ENCODE data around the gene SLC35G6.
"Not testable (repeated sequence)": the region's sequence is repeated elsewhere in the genome, so short reads cannot be mapped to it uniquely, and the experiment has no call there.

Gene SLC35G6

DNA sequence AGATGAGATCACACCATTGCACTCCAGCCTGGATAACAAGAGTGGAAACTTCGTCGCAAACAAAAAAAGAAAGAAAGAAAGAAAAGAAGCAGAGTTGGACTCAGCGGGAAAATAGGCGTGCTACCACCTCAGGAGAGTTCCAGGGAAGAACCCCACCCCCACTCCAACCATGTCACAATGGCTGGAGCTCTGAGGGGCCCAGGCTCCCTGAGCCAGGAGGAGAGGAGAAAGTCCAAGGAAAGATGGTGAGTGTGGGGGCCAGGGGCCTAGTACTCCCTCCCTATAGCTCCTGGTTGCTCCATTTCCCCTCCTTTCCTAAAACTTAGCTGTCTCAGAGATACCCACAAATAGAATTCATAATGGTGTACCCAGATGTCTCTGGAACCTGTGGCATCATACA is at the start of gene SLC35G6:
SLC35G6 (plus strand) TSS at position 172 of the 400 bp plus-strand sequence; CDS start at position 243, 71 bp downstream.
- DNase-seq, result not testable (repeated sequence)

DNA sequence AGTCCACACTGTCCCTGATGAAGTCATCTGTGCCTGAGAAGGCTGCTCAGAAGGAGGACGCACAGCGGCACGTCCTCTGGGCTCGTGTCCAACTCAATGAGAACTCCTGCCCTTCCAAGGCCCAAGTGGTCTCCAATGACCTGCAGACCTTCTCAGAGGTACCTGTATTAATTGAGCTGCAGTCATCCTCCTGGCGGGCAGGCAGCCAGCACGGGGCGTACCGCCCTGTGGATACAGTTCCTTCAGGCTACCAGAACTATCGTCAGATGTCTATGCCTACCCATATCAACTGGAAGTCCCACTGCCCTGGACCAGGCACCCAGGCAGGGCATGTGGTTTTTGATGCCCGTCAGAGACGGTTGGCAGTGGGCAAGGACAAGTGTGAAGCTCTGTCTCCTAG is 49.0 kb upstream of the SLC35G6 start:
- no peak for DNase-seq

DNA sequence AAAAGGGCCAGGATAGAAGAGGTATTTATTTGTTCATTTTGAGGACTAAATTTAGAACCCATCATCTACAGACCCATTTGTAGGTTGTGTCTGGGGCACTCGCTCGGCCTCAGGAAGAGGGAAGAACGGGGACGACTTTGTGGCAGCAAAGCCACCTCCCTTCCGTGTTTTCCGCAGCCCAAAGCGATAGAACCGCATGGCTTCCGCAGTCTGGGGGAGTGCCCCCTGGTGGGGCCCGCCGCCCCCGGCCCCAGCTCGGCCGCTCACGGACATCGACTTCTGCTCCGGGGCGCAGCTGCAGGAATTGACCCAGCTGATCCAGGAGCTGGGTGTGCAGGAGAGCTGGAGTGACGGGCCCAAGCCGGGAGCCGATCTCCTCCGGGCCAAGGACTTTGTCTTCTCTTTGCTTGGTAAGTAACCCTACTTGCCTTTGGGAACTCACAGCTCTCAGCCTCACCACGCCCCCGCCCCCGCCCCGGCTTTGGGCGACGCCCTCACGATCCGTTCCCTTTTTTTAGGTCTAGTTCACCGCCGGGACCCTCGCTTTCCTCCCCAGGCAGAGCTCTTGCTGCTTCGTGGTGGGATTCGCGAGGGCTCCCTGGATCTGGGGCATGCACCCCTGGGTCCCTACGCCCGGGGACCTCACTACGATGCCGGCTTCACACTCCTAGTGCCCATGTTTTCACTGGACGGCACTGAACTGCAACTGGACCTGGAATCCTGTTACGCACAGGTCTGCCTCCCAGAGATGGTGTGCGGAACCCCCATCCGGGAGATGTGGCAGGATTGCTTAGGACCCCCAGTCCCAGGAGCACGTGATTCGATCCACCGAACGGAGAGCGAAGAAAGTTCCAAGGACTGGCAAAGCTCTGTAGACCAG is 45.3 kb upstream of the SLC35G6 start:
- DNase-seq, result no peak

DNA sequence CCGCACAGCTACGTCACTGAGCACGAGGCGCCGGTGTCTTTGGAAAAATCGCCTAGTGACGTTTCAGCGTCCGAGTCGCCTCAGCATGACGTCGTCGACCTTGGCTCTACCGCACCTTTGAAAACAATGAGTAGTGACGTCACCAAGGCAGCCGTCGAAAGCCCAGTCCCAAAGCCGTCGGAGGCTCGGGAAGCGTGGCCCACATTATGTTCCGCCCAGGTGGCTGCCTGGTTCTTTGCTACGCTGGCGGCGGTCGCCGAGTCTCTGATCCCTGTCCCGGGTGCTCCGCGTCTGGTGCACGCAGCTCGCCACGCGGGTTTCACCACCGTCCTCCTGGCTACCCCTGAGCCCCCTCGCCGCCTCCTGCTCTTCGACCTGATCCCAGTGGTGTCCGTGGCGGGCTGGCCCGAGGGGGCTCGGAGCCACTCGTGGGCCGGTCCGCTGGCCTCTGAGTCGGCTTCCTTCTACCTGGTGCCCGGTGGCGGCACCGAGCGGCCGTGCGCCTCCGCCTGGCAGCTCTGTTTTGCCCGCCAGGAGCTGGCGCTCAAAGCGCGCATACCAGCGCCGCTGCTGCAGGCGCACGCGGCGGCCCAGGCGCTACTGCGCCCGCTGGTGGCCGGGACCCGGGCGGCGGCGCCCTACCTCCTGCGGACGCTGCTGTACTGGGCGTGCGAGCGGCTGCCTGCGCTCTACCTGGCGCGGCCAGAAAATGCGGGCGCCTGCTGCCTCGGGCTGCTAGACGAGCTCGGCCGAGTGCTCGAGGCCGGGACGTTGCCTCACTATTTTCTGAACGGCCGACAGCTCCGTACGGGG is 44.5 kb upstream of the SLC35G6 start:
- no peak for DNase-seq

- no peak for DNase-seq
These were observed 43.8 kb upstream of the SLC35G6 start for GRCh38 chr17:7437369-7437863.

- DNase-seq, result no peak
These were observed 43.2 kb upstream of the SLC35G6 start for GRCh38 chr17:7437950-7438614.

- no peak for DNase-seq
These were observed 42.4 kb upstream of the SLC35G6 start for GRCh38 chr17:7438656-7439460.

DNA sequence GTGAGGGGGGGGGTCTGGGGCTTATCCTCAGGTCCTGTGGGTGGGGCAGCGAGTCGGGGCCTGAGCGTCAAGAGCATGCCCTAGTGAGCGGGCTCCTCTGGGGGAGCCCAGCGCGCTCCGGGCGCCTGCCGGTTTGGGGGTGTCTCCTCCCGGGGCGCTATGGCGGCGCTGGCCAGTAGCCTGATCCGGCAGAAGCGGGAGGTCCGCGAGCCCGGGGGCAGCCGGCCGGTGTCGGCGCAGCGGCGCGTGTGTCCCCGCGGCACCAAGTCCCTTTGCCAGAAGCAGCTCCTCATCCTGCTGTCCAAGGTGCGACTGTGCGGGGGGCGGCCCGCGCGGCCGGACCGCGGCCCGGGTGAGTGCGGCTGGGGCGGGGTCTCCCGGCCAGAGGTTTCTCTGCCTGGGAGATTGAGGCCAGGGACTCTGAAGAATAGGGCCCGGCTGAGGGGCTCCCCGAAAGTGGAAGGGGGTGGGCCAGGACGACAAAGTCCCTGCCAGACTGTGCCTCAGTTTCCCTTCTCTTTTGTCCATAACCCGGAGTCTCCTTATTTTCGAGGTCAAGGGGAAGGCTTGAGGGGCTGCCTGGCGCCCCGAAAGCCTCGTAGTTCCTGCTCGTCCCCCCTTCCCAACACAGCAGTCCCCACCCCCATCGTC is 41.7 kb upstream of the SLC35G6 start, which contains the start of gene FGF11:
FGF11 (plus strand) TSS at position 51 of the 651 bp plus-strand sequence; CDS start at position 160, 109 bp downstream.
- no peak for DNase-seq

- DNase-seq, result no peak
These were observed 41.0 kb upstream of the SLC35G6 start for GRCh38 chr17:7440113-7440833.

DNA sequence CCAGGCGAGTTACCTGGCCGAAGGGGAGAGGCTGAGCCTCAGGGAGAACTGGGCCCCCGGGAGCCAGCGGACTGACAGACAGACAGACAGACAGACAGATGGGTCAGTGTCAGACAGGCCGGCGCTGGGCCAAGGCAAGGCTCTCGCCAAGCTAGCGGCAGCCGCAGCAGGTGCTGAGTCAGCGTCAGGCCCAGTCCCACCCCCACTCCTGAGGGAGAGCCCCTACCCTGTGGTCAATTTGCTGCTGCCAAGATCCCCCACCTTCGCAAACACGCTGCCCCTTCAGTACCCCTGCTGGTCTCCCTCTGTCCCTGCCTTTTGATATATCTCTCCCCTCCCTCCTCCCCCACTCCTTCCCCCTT is 40.4 kb upstream of the SLC35G6 start:
- no peak for DNase-seq

- DNase-seq, result no peak
These were observed 40.0 kb upstream of the SLC35G6 start for GRCh38 chr17:7441266-7441665.

DNA sequence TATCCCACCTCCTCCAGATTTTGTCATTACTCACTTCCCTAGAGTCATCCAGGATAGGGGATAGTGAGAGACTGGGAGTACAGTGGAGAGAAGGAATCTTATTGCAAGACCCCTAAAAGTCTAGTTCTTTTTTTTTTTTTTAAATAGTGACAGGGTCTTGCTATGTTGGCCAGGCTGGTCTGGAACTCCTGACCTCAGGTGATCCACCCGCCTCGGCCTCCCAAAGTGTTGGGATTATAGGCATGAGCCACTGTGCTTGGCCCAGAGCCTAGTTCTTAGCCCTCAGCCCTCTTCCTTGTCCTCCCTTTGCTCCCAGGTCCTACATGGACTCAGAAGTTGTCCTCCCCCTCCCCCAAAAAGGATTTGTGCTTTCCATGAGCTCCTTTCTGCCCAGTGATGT is 39.1 kb upstream of the SLC35G6 start:
- no peak for DNase-seq

- DNase-seq, result no peak
These were observed 37.5 kb upstream of the SLC35G6 start for GRCh38 chr17:7443499-7444485.

DNA sequence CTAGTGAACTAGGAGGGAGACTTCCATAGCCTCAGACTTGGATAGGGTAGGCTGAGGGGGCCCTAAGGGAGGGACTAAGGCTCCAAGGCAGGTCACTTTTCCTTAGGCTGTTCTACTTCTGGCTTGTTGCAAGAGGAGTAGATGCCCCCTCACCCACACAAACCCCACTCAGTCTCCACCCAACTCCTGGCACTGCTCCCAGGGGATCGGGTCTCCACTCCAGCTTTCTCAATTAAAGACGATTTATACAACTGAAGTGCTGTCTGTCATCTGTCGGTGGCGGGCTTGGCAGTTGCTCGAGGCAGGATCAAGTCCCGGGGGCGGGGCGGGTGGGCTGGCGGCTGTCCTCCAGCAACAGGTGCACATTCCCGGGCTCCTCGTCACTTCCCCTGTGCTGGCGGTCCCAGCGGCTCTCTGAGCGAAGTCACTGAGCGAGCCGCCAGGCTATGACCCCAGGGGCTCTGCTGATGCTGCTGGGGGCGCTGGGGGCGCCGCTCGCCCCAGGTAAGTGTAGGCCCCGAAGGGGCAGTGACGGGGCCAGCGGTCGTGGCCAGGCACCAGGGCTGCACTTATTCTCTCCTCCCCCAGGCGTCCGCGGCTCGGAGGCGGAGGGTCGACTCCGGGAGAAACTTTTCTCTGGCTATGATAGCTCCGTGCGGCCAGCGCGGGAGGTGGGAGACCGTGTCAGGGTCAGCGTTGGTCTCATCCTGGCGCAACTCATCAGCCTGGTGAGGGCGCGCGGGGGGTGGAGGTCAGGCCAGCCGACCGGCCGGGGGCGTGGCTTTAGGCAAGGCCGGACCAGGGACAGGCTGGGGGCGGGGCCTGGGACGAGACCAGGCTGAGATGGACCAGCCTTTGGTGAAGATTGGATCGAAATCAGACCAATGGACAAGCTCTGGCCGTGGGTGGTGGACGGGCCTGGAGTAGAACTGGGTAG is 36.3 kb upstream of the SLC35G6 start, which contains the start of gene CHRNB1:
CHRNB1 (plus strand) TSS at position 380 of the 937 bp plus-strand sequence; CDS start at position 447, 67 bp downstream.
- no peak for DNase-seq

- DNase-seq, result no peak
These were observed 35.7 kb upstream of the SLC35G6 start for GRCh38 chr17:7445619-7445968.

GRCh38 chr17:7448461-7448860 is 32.8 kb upstream of the SLC35G6 start:
- no peak for DNase-seq

DNA sequence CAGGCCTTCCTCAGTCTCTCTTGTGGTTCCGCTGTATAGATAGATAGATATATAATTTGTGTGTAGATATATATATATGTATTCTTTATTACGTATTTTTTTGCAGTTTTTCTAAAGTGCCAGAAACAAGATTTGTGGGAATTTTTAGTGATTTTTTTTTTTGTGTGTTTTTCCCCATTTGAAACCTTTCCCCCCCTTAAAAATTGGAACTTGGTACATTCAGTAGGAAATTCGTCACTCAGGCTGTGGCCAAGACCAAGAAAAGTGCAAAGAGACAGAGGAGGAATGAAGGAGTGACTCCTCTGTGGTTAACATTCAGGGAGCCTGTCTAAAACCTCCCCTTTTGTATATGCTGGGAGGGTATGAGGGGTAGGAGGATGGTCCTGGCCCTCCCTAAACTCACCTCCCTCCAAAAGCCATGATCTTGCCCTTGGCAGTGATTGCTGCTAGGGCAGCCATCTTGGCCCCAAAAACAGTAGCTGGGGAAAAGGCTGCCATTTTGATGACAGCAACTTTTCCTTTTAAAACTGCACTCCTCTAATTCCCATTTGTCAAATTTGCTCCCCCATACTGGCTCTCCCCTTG is 21.2 kb upstream of the SLC35G6 start:
- DNase-seq, result no peak
